OCI-LY3 (cell line): ENCODE measurements around the gene ARHGEF16.

ENCODE experiments used
- EZH2phosphoT487 ChIP-seq: fragments of 200-600 bp; shearing (Covaris generic); IDR thresholded peaks from 2 replicates; pipeline ENCODE4 v1.6.1; 2018; ENCODE audit warnings: antibody characterized with exemption, mixed run types, low read depth
- TF ChIP-seq, protein P1 (sequence below): fragments of 200-600, 300-600 bp; sonication (generic); IDR thresholded peaks from 2 replicates; pipeline ENCODE4 v1.5.1; 2014; ENCODE audit warnings: antibody characterized with exemption, low read length, low read depth

- TF ChIP-seq, protein P1, sequence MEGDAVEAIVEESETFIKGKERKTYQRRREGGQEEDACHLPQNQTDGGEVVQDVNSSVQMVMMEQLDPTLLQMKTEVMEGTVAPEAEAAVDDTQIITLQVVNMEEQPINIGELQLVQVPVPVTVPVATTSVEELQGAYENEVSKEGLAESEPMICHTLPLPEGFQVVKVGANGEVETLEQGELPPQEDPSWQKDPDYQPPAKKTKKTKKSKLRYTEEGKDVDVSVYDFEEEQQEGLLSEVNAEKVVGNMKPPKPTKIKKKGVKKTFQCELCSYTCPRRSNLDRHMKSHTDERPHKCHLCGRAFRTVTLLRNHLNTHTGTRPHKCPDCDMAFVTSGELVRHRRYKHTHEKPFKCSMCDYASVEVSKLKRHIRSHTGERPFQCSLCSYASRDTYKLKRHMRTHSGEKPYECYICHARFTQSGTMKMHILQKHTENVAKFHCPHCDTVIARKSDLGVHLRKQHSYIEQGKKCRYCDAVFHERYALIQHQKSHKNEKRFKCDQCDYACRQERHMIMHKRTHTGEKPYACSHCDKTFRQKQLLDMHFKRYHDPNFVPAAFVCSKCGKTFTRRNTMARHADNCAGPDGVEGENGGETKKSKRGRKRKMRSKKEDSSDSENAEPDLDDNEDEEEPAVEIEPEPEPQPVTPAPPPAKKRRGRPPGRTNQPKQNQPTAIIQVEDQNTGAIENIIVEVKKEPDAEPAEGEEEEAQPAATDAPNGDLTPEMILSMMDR = no peak
- TF ChIP-seq EZH2phosphoT487 = no peak
These were observed 30.6 kb downstream of the ARHGEF16 start for GRCh38 chr1:3485016-3485415.
